ENCODE data around the gene SDK2. TPM values are rescaled to one million over a fixed set of nuclear protein-coding genes. Genes with fewer than 3 reads are reported as not detected.
A peak's percentile ranks its signal among the peaks of the same experiment; 100 is the strongest.

Gene SDK2
- total and polyA plus RNA-seq, 11 donors: 0.84 to 4.0 (median 2.6) TPM

DNA sequence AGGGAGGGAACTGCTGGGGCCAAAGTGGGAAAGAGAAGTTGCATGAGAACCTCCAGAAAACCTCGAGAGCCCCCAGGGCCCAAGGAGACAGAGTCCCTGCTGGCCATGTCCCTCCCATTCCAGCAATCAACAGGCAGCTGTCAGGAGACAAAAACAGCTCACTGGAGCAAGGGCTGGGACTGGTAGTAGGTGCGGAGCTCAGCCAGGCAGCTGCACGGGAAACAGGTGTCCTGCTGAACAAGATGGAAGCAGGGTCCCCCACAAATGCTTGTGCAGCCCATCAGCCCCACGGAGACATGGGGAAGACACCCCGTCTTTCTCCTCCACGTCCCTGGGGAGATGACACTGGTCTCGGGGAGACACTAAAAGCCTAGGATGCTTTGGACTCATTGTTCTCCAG lies 34.5 kb downstream of the SDK2 start:
- DNase-seq: peak in 2 of 5 donors; percentile 9 to 44
- Histone ChIP-seq H3K4me3 (no peak overlapping the region), H3K9me3 (no peaks in the 10 kb centered on the region), H3K36me3 (no peaks in the 10 kb centered on the region), H3K4me1 (no peaks in the 10 kb centered on the region), H3K27me3 (peaks cover 0 to 9% (median 0%) of the 10 kb centered on the region in 9 donors), H3K27ac (no peak overlapping the region)
- intact Hi-C loops (cut with DNase I): no loop called here
- no peak for TF ChIP-seq POLR2A (IDR thresholded peaks at IDR 0.05)
- TF ChIP-seq, protein P1, sequence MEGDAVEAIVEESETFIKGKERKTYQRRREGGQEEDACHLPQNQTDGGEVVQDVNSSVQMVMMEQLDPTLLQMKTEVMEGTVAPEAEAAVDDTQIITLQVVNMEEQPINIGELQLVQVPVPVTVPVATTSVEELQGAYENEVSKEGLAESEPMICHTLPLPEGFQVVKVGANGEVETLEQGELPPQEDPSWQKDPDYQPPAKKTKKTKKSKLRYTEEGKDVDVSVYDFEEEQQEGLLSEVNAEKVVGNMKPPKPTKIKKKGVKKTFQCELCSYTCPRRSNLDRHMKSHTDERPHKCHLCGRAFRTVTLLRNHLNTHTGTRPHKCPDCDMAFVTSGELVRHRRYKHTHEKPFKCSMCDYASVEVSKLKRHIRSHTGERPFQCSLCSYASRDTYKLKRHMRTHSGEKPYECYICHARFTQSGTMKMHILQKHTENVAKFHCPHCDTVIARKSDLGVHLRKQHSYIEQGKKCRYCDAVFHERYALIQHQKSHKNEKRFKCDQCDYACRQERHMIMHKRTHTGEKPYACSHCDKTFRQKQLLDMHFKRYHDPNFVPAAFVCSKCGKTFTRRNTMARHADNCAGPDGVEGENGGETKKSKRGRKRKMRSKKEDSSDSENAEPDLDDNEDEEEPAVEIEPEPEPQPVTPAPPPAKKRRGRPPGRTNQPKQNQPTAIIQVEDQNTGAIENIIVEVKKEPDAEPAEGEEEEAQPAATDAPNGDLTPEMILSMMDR (IDR thresholded peaks at IDR 0.05): no peak
- WGBS, 4 donors: 76 to 81% (median 79%) methylated on average over 7 of the region's 7 CpGs
- no peak for ATAC-seq

DNA sequence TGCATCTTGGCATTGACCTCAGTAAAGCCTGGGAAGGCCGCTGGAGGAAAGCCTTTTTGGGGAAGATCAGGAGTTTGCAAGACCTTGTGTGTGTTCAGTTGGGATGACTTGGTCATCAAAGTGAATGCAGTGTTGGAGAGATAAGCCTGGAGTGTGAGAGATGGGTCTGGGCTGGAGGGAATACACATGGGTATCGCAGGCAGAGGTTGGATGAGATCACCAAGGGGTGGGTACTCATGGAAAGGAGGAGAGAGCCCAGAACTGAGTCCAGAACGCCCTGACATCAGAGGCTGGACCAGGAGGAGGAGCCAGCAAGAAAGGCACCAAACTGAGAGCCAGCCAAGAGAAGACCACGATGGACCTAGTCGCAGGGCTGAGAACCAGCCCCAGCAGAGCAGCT lies 35.2 kb downstream of the SDK2 start:
- Histone ChIP-seq H3K9me3 (no peaks in the 10 kb centered on the region), H3K4me3 (no peak overlapping the region), H3K4me1 (no peaks in the 10 kb centered on the region), H3K36me3 (no peaks in the 10 kb centered on the region), H3K27me3 (peaks cover 0 to 9% (median 0%) of the 10 kb centered on the region in 9 donors), H3K27ac (no peak overlapping the region)
- ATAC-seq (no peak), DNase-seq (peak in 1 of 5 donors; percentile 4)
- intact Hi-C loops (cut with DNase I): no loop called here
- 76 to 87% (median 83%) methylated on average over 5 of the region's 5 CpGs for WGBS, 4 donors
- no peak for TF ChIP-seq POLR2A (IDR thresholded peaks at IDR 0.05)
- TF ChIP-seq, protein P1 (IDR thresholded peaks at IDR 0.05): no peak

DNA sequence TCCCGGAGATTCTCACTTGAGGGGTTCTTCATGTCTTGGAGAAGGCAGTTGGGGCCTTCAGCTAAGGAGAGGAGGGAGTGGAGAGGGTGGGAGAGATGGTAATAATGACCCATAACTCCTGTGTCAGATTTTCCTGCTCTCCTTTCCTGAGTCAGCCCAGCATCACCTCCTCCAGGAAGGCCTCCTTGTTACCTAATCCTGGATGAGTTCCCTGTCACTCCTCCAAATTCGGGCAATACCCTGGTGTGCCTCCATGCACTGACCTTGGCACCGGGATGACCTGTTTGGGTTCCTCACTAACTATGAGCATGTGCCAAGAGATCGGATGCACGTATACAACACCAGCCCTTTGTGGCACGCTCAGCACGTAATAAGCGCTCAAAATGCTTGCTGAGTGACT lies 38.8 kb downstream of the SDK2 start:
- no peak overlapping the region for H3K4me3 ChIP-seq
- 93 to 97% (median 94%) methylated on average over 8 of the region's 8 CpGs for WGBS, 4 donors
- ATAC-seq (no peak), DNase-seq (peak in 1 of 5 donors; percentile 10)
- TF ChIP-seq POLR2A (IDR thresholded peaks at IDR 0.05): no peak
- TF ChIP-seq, protein P1 (IDR thresholded peaks at IDR 0.05): no peak
- no peaks in the 10 kb centered on the region for H3K9me3 ChIP-seq
- no peaks in the 10 kb centered on the region for H3K36me3 ChIP-seq
- H3K27ac ChIP-seq: no peak overlapping the region
- intact Hi-C loops (cut with DNase I): no loop called here
- peaks cover 0 to 4% (median 0%) of the 10 kb centered on the region in 12 donors for H3K4me1 ChIP-seq
- no peaks in the 10 kb centered on the region for H3K27me3 ChIP-seq

DNA sequence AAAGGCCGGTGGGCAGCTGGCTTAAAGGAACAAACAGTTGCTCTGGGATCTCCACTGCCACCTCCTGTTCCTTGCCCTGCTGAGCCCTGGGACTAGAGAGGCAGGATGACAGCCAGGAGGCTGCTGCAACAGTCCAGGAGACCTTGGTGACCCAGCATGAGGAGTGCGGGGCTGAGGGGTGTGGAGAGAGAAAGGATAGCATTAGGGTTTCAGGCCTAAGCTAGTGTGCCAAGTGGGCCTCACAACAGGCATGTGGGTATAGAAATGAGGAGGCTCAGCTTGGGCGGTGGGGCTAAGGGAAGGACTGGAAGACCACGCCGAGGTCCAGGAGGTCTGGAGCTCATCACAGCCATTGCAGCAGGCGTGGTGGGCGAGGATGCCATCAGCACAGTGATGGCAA lies 39.8 kb downstream of the SDK2 start:
- ATAC-seq: no peak
- intact Hi-C loops (cut with DNase I): no loop called here
- WGBS, 4 donors: 89 to 97% (median 93%) methylated on average over 7 of the region's 7 CpGs
- Histone ChIP-seq H3K4me1 (peaks cover 0 to 6% (median 0%) of the 10 kb centered on the region in 12 donors), H3K4me3 (no peak overlapping the region), H3K9me3 (no peaks in the 10 kb centered on the region), H3K27me3 (no peaks in the 10 kb centered on the region), H3K36me3 (no peaks in the 10 kb centered on the region), H3K27ac (no peak overlapping the region)
- DNase-seq: peak in 1 of 5 donors; percentile 5
- TF ChIP-seq, protein P1 (IDR thresholded peaks at IDR 0.05): no peak
- no peak for TF ChIP-seq POLR2A (IDR thresholded peaks at IDR 0.05)
